HCT116 (cell line): ENCODE results near the gene IPO8.

Experiments used
- CEBPB ChIP-seq: IDR thresholded peaks from 2 replicates; pipeline ENCODE4 v1.6.1; 2012; ENCODE audit warnings: low read depth
- CTCF ChIP-seq, 3 experiments: fragments of 200-600 bp in 1 of 3; sonication (generic) in 1 of 3; IDR thresholded peaks in 2 of 3; conservative IDR thresholded peaks in 1 of 3; 2 replicates each; pipeline ENCODE4 v1.5.1; 2012 to 2017; ENCODE audit warnings: low read depth in 2 of 3, low read length in 2 of 3, antibody characterized with exemption in 1 of 3, borderline replicate concordance in 1 of 3, control low read depth in 1 of 3, mild to moderate bottlenecking in 1 of 3, mixed read lengths in 1 of 3, mixed run types in 1 of 3, moderate library complexity in 1 of 3; ENCODE audit not compliant: insufficient read depth in 1 of 3
- ELF1 ChIP-seq: IDR thresholded peaks from 2 replicates; pipeline ENCODE4 v1.6.1; 2012; ENCODE audit warnings: low read depth, borderline replicate concordance
- EZH2 ChIP-seq: fragments of 200-600 bp; sonication (generic); IDR thresholded peaks from 2 replicates; pipeline ENCODE4 v1.6.1; 2017; ENCODE audit warnings: antibody characterized with exemption, mixed run types
- EZH2phosphoT487 ChIP-seq: fragments of 200-600 bp; IDR thresholded peaks from 2 replicates; pipeline ENCODE4 v1.6.1; 2018; ENCODE audit warnings: antibody characterized with exemption, borderline replicate concordance
- JUND ChIP-seq: IDR thresholded peaks from 2 replicates; pipeline ENCODE4 v1.6.1; 2012
- MAX ChIP-seq: IDR thresholded peaks from 2 replicates; pipeline ENCODE4 v1.6.1; 2012
- POLR2A ChIP-seq: IDR thresholded peaks from 2 replicates; pipeline ENCODE4 v1.7.0; 2011; ENCODE audit warnings: borderline replicate concordance; ENCODE audit not compliant: insufficient read depth, insufficient read length; ENCODE audit errors: extremely low read depth
- RAD21 ChIP-seq: IDR thresholded peaks from 2 replicates; pipeline ENCODE4 v1.6.1; 2012; ENCODE audit warnings: low read depth, mild to moderate bottlenecking
- REST ChIP-seq: IDR thresholded peaks from 2 replicates; pipeline ENCODE4 v1.6.1; 2012; ENCODE audit warnings: low read depth
- TCF7L2 ChIP-seq: IDR thresholded peaks from 2 replicates; pipeline ENCODE4 v1.7.0; 2011; ENCODE audit warnings: borderline replicate concordance, inconsistent platforms; ENCODE audit not compliant: insufficient read depth, insufficient read length; ENCODE audit errors: extremely low read depth
- YY1 ChIP-seq: IDR thresholded peaks from 2 replicates; pipeline ENCODE4 v1.6.1; 2011; ENCODE audit warnings: low read length, low read depth, moderate library complexity, mild to moderate bottlenecking; ENCODE audit not compliant: insufficient replicate concordance; ENCODE audit errors: extremely low read depth
- ZBTB33 ChIP-seq: IDR thresholded peaks from 2 replicates; pipeline ENCODE4 v1.6.1; 2011; ENCODE audit warnings: mild to moderate bottlenecking, low read length, moderate library complexity; ENCODE audit not compliant: insufficient replicate concordance; ENCODE audit errors: extremely low read depth
- ZNF274 ChIP-seq: fragments of 200-500 bp; sonication (Bioruptor generic); IDR thresholded peaks from 2 replicates; pipeline ENCODE4 v1.6.1; 2014; ENCODE audit warnings: mild to moderate bottlenecking, low read depth, low read length, inconsistent platforms

- TF ChIP-seq ZNF274 (no peak), MAX (no peak), CTCF (IDR thresholded peaks at IDR 0.05 in 2 of 3, conservative IDR thresholded peaks at IDR 0.05 in 1 of 3; ENCODE audit: borderline replicate concordance in 1 of 3, insufficient read depth in 1 of 3, low read depth in 2 of 3, low read length in 2 of 3) (no peak), REST (no peak), EZH2 (no peak), POLR2A (no peak), CEBPB (no peak), JUND (no peak), YY1 (no peak), ZBTB33 (no peak), RAD21 (no peak), TCF7L2 (no peak), ELF1 (no peak), EZH2phosphoT487 (no peak)
Observed at GRCh38 chr12:30696103-30696408, 387 bp upstream of the IPO8 start.
